HCT116 (cell line): Measurements from ENCODE around the gene CAPZB. TPM values are rescaled to one million over a fixed set of nuclear protein-coding genes. Genes with fewer than 3 reads are reported as not detected.

ENCODE experiments used
- ATAC-seq: fragments of 200-7000 bp; cut with Tn5 transposase; 2 replicates; pipeline ENCODE4 v1.9.1; 2020; ENCODE audit warnings: mild to moderate bottlenecking, moderate library complexity
- BruUV-seq: library from RNA; stranded (reverse); fragments of 400-500 nt; replicated peaks from 2 replicates; lab custom pipeline; 2021; lab: Mats Ljungman, UMichigan
- CTCF ChIA-PET: fragments of 300-600 bp; sonication (Branson Sonifier 250); formaldehyde crosslinking; loops from one replicate; lab custom pipeline; 2021; ENCODE audit warnings: antibody characterized with exemption; lab: Charles Lee
- POLR2A ChIA-PET: fragments of 300-600, 350-600 bp; sonication (Branson Sonifier 250); formaldehyde crosslinking; loops from one replicate; lab custom pipeline; 2021; ENCODE audit warnings: antibody characterized with exemption; lab: Charles Lee
- RAD21 ChIA-PET, 2 experiments: fragments of 300-600 bp; sonication (Branson Sonifier 250); formaldehyde crosslinking; loops; one replicate each; lab custom pipeline; 2023; ENCODE audit warnings: low total read pairs in 2 of 2; ENCODE audit not compliant: uncharacterized antibody in 2 of 2, unreplicated experiment in 2 of 2, low non-redundant PET in 1 of 2; lab: Charles Lee
- DNase-seq: peaks from one replicate; pipeline ENCODE4 v3.0.0-alpha.2; 2010; ENCODE audit warnings: low read depth, low spot score
- H2AFZ ChIP-seq: fragments of 200-600 bp; shearing (Covaris generic), sonication (generic); 2 replicates; pipeline ENCODE4 v1.6.1; 2017; ENCODE audit warnings: low read depth, mixed run types, mixed read lengths, antibody characterized with exemption, low read length; ENCODE audit not compliant: poor library complexity, severe bottlenecking
- H3K27ac ChIP-seq: 2 replicates; pipeline ENCODE4 v1.5.1; 2012; ENCODE audit warnings: low read depth, low read length
- H3K27me3 ChIP-seq: fragments of 200-600 bp; sonication (generic); 2 replicates; pipeline ENCODE4 v1.6.1; 2016; ENCODE audit warnings: mixed run types, low read length, mixed read lengths; ENCODE audit not compliant: insufficient read depth
- H3K36me3 ChIP-seq, 2 experiments: fragments of 200-500 bp in 1 of 2; fragments of 200-600 bp in 1 of 2; sonication (Bioruptor generic) in 1 of 2; sonication (generic) in 1 of 2; 2 replicates each; pipeline versions ENCODE4 v1.5.1 to v1.6.1; 2014 to 2016; ENCODE audit warnings: low read length in 2 of 2, inconsistent platforms in 1 of 2, mixed read lengths in 1 of 2, mixed run types in 1 of 2; ENCODE audit not compliant: insufficient read depth in 2 of 2, control insufficient read depth in 1 of 2
- H3K4me1 ChIP-seq, 2 experiments: fragments of 200-600 bp in 1 of 2; sonication (generic) in 1 of 2; 2 replicates each; pipeline versions ENCODE4 v1.5.1 to v1.6.1; 2012 to 2017; ENCODE audit warnings: low read length in 2 of 2, inconsistent platforms in 1 of 2, mild to moderate bottlenecking in 1 of 2, mixed read lengths in 1 of 2, mixed run types in 1 of 2, moderate library complexity in 1 of 2; ENCODE audit not compliant: insufficient read depth in 2 of 2, control insufficient read depth in 1 of 2
- H3K4me2 ChIP-seq: fragments of 200-600 bp; sonication (generic); 2 replicates; pipeline ENCODE4 v1.6.1; 2017; ENCODE audit warnings: mixed run types, low read length, mixed read lengths
- H3K4me3 ChIP-seq, 2 experiments: fragments of 200-600 bp in 1 of 2; sonication (generic) in 1 of 2; replicated peaks in 1 of 2; 2 replicates each; pipeline ENCODE4 v1.5.1; 2011 to 2016; ENCODE audit warnings: low read length in 2 of 2, control low read depth in 1 of 2, low read depth in 1 of 2, mild to moderate bottlenecking in 1 of 2, mixed read lengths in 1 of 2, mixed run types in 1 of 2
- H3K79me2 ChIP-seq: fragments of 200-600 bp; sonication (generic); 2 replicates; pipeline ENCODE4 v1.6.1; 2017; ENCODE audit warnings: mild to moderate bottlenecking, mixed run types, low read length, moderate library complexity, mixed read lengths; ENCODE audit not compliant: insufficient read depth
- H3K9ac ChIP-seq: fragments of 200-600 bp; sonication (generic); 2 replicates; pipeline ENCODE4 v1.6.1; 2016; ENCODE audit warnings: low read length, mixed read lengths
- H3K9me2 ChIP-seq: fragments of 200-600 bp; sonication (generic), shearing (Covaris generic); 2 replicates; pipeline ENCODE4 v1.6.1; 2017; ENCODE audit warnings: mixed run types, mild to moderate bottlenecking, moderate library complexity; ENCODE audit not compliant: insufficient read depth
- H3K9me3 ChIP-seq, 2 experiments: fragments of 200-500 bp in 1 of 2; fragments of 200-600 bp in 1 of 2; sonication (Bioruptor generic) in 1 of 2; sonication (generic) in 1 of 2; 2 replicates each; pipeline ENCODE4 v1.6.1; 2014 to 2017; ENCODE audit warnings: low read length in 2 of 2, mixed read lengths in 2 of 2, inconsistent platforms in 1 of 2, low read depth in 1 of 2, mild to moderate bottlenecking in 1 of 2, mixed run types in 1 of 2, moderate library complexity in 1 of 2; ENCODE audit not compliant: control insufficient read depth in 1 of 2, insufficient read depth in 1 of 2
- H4K20me1 ChIP-seq: fragments of 200-600 bp; sonication (generic), shearing (Covaris generic); 2 replicates; pipeline ENCODE4 v1.6.1; 2017; ENCODE audit warnings: mixed run types, mild to moderate bottlenecking, moderate library complexity; ENCODE audit not compliant: insufficient read depth
- CBX3 ChIP-seq: IDR thresholded peaks from 2 replicates; pipeline ENCODE4 v1.6.1; 2012; ENCODE audit warnings: low read depth
- CEBPB ChIP-seq: IDR thresholded peaks from 2 replicates; pipeline ENCODE4 v1.6.1; 2012; ENCODE audit warnings: low read depth
- ELF1 ChIP-seq: IDR thresholded peaks from 2 replicates; pipeline ENCODE4 v1.6.1; 2012; ENCODE audit warnings: low read depth, borderline replicate concordance
- EZH2phosphoT487 ChIP-seq: fragments of 200-600 bp; IDR thresholded peaks from 2 replicates; pipeline ENCODE4 v1.6.1; 2018; ENCODE audit warnings: antibody characterized with exemption, borderline replicate concordance
- FOSL1 ChIP-seq: IDR thresholded peaks from 2 replicates; pipeline ENCODE4 v1.6.1; 2012; ENCODE audit warnings: low read depth
- JUND ChIP-seq: IDR thresholded peaks from 2 replicates; pipeline ENCODE4 v1.6.1; 2012
- POLR2A ChIP-seq: IDR thresholded peaks from 2 replicates; pipeline ENCODE4 v1.7.0; 2011; ENCODE audit warnings: borderline replicate concordance; ENCODE audit not compliant: insufficient read depth, insufficient read length; ENCODE audit errors: extremely low read depth
- POLR2AphosphoS5 ChIP-seq: IDR thresholded peaks from 2 replicates; pipeline ENCODE4 v1.6.1; 2011; ENCODE audit warnings: mild to moderate bottlenecking, low read depth, low read length, moderate library complexity
- RAD21 ChIP-seq: IDR thresholded peaks from 2 replicates; pipeline ENCODE4 v1.6.1; 2012; ENCODE audit warnings: low read depth, mild to moderate bottlenecking
- SIN3A ChIP-seq: IDR thresholded peaks from 2 replicates; pipeline ENCODE4 v1.6.1; 2012; ENCODE audit warnings: low read depth
- SP1 ChIP-seq: IDR thresholded peaks from 2 replicates; pipeline ENCODE4 v1.6.1; 2012; ENCODE audit warnings: low read depth
- SRF ChIP-seq: IDR thresholded peaks from 2 replicates; pipeline ENCODE4 v1.6.1; 2012; ENCODE audit warnings: low read depth
- TCF7L2 ChIP-seq: IDR thresholded peaks from 2 replicates; pipeline ENCODE4 v1.7.0; 2011; ENCODE audit warnings: borderline replicate concordance, inconsistent platforms; ENCODE audit not compliant: insufficient read depth, insufficient read length; ENCODE audit errors: extremely low read depth
- YY1 ChIP-seq: IDR thresholded peaks from 2 replicates; pipeline ENCODE4 v1.6.1; 2011; ENCODE audit warnings: low read length, low read depth, moderate library complexity, mild to moderate bottlenecking; ENCODE audit not compliant: insufficient replicate concordance; ENCODE audit errors: extremely low read depth
- ZFX ChIP-seq: fragments of 450-650 bp; IDR thresholded peaks from 2 replicates; pipeline ENCODE4 v1.6.1; 2017
- intact Hi-C: fragments of 100-400 bp; cut with micrococcal nuclease; formaldehyde crosslinking; loops from 2 replicates; pipeline ENCODE4 v1.10.0; 2022
- total RNA-seq: library from RNA; stranded (reverse); gene quantifications from one replicate; pipeline ENCODE4 v1.2.1, GENCODE V29; 2021; ENCODE audit not compliant: unreplicated experiment
- TF ChIP-seq, protein P1 (sequence below): IDR thresholded peaks from 2 replicates; pipeline ENCODE4 v1.6.1; 2012; ENCODE audit warnings: low read depth
- TF ChIP-seq, protein P2 (sequence below): IDR thresholded peaks from 2 replicates; pipeline ENCODE4 v1.6.1; 2011; ENCODE audit warnings: mild to moderate bottlenecking, low read length, moderate library complexity; ENCODE audit not compliant: insufficient replicate concordance; ENCODE audit errors: extremely low read depth
- TF ChIP-seq, protein P3 (sequence below): IDR thresholded peaks from 2 replicates; pipeline ENCODE4 v1.6.1; 2012
- TF ChIP-seq, protein P4 (sequence below), 3 experiments: fragments of 200-600 bp in 1 of 3; sonication (generic) in 1 of 3; IDR thresholded peaks in 2 of 3; conservative IDR thresholded peaks in 1 of 3; 2 replicates each; pipeline ENCODE4 v1.5.1; 2012 to 2017; ENCODE audit warnings: low read depth in 2 of 3, low read length in 2 of 3, antibody characterized with exemption in 1 of 3, borderline replicate concordance in 1 of 3, control low read depth in 1 of 3, mild to moderate bottlenecking in 1 of 3, mixed read lengths in 1 of 3, mixed run types in 1 of 3, moderate library complexity in 1 of 3; ENCODE audit not compliant: insufficient read depth in 1 of 3

CAPZB gene
- total RNA-seq, 1 experiment from 2014 or later, result 203 TPM

DNA sequence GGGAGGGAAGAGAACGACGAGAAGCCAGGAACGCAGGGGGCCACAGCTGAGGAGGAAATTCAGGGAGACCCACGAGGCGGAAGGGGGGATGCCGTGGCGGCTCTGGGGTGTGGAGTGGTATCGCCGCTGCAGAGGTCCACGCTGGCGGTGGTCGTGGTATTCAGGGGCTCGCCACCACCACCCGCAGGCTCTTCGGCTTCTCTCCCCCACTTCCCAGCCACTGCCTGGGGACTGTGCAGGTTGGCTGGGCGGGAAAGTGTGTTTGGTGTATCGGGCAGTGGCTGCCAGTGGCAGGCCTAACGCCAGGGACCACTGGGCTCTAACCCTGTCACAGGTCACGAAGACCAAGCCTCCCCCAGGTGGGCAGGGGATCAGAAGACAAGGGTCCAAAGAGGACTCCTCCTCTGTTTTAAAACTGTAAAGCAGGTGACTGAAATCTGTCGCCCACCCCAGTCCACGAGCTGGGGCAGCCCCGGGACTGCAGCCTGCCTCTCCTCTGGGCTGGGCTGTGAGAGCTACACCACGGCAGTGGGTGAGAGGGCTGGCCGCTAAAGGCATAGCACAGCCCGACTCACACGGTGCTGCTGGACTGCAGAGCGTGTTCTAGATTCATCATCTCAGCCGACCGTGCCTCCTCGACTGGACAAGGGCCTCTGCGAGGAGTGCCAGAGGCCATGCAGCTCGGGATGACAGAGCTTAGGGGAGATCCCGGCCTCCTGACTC is 142.3 kb downstream of the CAPZB start:
- POLR2A ChIA-PET, result no interaction called here
- no peak for DNase-seq
- ATAC-seq, result no peak
- CTCF ChIA-PET, result interaction anchor here (0.9 to 1.3 kb wide), 3 partner anchors 239 to 318 kb away, joined by 3 to 5 read pairs (median 3); no protein-coding TSS in a partner anchor
- no peak overlapping the region for H3K4me3 ChIP-seq
- H2AFZ ChIP-seq, result no peak overlapping the region
- H3K9me3 ChIP-seq, result no peaks in the 10 kb centered on the region
- H3K9ac ChIP-seq, result no peak overlapping the region
- RAD21 ChIA-PET, result no interaction called here
- H3K27ac ChIP-seq, result no peak overlapping the region
- BruUV-seq, result no TSS peak
- no peaks in the 10 kb centered on the region for H3K79me2 ChIP-seq
- H4K20me1 ChIP-seq, result no peaks in the 10 kb centered on the region
- no peaks in the 10 kb centered on the region for H3K27me3 ChIP-seq
- no peak for TF ChIP-seq SP1
- no peak for TF ChIP-seq CEBPB
- no peak for TF ChIP-seq FOSL1
- TF ChIP-seq ZFX, result no peak
- TF ChIP-seq ELF1, result no peak
- TF ChIP-seq CBX3, result no peak
- no peak for TF ChIP-seq EZH2phosphoT487
- TF ChIP-seq SIN3A, result no peak
- TF ChIP-seq, protein P1, sequence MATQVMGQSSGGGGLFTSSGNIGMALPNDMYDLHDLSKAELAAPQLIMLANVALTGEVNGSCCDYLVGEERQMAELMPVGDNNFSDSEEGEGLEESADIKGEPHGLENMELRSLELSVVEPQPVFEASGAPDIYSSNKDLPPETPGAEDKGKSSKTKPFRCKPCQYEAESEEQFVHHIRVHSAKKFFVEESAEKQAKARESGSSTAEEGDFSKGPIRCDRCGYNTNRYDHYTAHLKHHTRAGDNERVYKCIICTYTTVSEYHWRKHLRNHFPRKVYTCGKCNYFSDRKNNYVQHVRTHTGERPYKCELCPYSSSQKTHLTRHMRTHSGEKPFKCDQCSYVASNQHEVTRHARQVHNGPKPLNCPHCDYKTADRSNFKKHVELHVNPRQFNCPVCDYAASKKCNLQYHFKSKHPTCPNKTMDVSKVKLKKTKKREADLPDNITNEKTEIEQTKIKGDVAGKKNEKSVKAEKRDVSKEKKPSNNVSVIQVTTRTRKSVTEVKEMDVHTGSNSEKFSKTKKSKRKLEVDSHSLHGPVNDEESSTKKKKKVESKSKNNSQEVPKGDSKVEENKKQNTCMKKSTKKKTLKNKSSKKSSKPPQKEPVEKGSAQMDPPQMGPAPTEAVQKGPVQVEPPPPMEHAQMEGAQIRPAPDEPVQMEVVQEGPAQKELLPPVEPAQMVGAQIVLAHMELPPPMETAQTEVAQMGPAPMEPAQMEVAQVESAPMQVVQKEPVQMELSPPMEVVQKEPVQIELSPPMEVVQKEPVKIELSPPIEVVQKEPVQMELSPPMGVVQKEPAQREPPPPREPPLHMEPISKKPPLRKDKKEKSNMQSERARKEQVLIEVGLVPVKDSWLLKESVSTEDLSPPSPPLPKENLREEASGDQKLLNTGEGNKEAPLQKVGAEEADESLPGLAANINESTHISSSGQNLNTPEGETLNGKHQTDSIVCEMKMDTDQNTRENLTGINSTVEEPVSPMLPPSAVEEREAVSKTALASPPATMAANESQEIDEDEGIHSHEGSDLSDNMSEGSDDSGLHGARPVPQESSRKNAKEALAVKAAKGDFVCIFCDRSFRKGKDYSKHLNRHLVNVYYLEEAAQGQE, result no peak
- no peak for TF ChIP-seq JUND
- TF ChIP-seq, protein P2, sequence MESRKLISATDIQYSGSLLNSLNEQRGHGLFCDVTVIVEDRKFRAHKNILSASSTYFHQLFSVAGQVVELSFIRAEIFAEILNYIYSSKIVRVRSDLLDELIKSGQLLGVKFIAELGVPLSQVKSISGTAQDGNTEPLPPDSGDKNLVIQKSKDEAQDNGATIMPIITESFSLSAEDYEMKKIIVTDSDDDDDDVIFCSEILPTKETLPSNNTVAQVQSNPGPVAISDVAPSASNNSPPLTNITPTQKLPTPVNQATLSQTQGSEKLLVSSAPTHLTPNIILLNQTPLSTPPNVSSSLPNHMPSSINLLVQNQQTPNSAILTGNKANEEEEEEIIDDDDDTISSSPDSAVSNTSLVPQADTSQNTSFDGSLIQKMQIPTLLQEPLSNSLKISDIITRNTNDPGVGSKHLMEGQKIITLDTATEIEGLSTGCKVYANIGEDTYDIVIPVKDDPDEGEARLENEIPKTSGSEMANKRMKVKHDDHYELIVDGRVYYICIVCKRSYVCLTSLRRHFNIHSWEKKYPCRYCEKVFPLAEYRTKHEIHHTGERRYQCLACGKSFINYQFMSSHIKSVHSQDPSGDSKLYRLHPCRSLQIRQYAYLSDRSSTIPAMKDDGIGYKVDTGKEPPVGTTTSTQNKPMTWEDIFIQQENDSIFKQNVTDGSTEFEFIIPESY, result no peak
- no peak for TF ChIP-seq SRF
- TF ChIP-seq, protein P3, sequence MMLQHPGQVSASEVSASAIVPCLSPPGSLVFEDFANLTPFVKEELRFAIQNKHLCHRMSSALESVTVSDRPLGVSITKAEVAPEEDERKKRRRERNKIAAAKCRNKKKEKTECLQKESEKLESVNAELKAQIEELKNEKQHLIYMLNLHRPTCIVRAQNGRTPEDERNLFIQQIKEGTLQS, result no peak
- TF ChIP-seq, protein P4, sequence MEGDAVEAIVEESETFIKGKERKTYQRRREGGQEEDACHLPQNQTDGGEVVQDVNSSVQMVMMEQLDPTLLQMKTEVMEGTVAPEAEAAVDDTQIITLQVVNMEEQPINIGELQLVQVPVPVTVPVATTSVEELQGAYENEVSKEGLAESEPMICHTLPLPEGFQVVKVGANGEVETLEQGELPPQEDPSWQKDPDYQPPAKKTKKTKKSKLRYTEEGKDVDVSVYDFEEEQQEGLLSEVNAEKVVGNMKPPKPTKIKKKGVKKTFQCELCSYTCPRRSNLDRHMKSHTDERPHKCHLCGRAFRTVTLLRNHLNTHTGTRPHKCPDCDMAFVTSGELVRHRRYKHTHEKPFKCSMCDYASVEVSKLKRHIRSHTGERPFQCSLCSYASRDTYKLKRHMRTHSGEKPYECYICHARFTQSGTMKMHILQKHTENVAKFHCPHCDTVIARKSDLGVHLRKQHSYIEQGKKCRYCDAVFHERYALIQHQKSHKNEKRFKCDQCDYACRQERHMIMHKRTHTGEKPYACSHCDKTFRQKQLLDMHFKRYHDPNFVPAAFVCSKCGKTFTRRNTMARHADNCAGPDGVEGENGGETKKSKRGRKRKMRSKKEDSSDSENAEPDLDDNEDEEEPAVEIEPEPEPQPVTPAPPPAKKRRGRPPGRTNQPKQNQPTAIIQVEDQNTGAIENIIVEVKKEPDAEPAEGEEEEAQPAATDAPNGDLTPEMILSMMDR (IDR thresholded peaks at IDR 0.05 in 2 of 3, conservative IDR thresholded peaks at IDR 0.05 in 1 of 3; ENCODE audit: borderline replicate concordance in 1 of 3, insufficient read depth in 1 of 3, low read depth in 2 of 3, low read length in 2 of 3), result no peak
- TF ChIP-seq RAD21, result no peak
- TF ChIP-seq TCF7L2, result no peak
- no peak for TF ChIP-seq YY1
- TF ChIP-seq POLR2A, result no peak
- TF ChIP-seq POLR2AphosphoS5, result no peak
- TF ChIP-seq, all 23 proteins: peak for 0
- Histone ChIP-seq H3K4me2 (no peak overlapping the region), H3K4me1 (peaks cover 8 to 14% of the 10 kb centered on the region in 2 experiments; a peak in 3 of 4 replicates), H3K9me2 (no peaks in the 10 kb centered on the region), H3K36me3 (no peaks in the 10 kb centered on the region; a peak in 1 of 4 replicates)
- intact Hi-C loops, result loop anchor here (5.0 kb wide), 1 partner anchor 144 kb away; the partner anchor contains the start of gene CAPZB
